HEK293 (cell line): ENCODE results near the gene PIGH.

Experiments
- CTCF ChIA-PET: fragments of 350-600 bp; formaldehyde crosslinking; extraction: SDS; loops from one replicate; lab custom pipeline; 2021; ENCODE audit warnings: antibody characterized with exemption; lab: Yijun Ruan, JAX
- POLR2A ChIA-PET: fragments of 300-600 bp; formaldehyde crosslinking; extraction: SDS; loops from one replicate; lab custom pipeline; 2020; ENCODE audit warnings: antibody characterized with exemption, inconsistent platforms; lab: Yijun Ruan, JAX
- H3K27ac ChIP-seq: fragments of 200-500 bp; sonication (Bioruptor generic); 2 replicates; pipeline ENCODE4 v1.5.1; 2014; ENCODE audit warnings: low read depth, low read length, control low read depth, inconsistent platforms; ENCODE audit errors: extremely low read depth
- H3K36me3 ChIP-seq, 2 experiments: fragments of 200-500 bp in 1 of 2; sonication (Bioruptor generic) in 1 of 2; 1 replicate in 1 of 2; 2 replicates in 1 of 2; pipeline ENCODE4 v1.5.1; 2014 to 2017; ENCODE audit warnings: inconsistent platforms in 2 of 2, low read length in 2 of 2; ENCODE audit not compliant: control insufficient read depth in 2 of 2, insufficient read depth in 1 of 2
- H3K4me1 ChIP-seq: fragments of 200-500 bp; sonication (Bioruptor generic); 2 replicates; pipeline ENCODE4 v1.5.1; 2014; ENCODE audit warnings: mild to moderate bottlenecking, low read length, inconsistent platforms; ENCODE audit not compliant: control insufficient read depth, insufficient read depth
- H3K4me3 ChIP-seq: 2 replicates; pipeline ENCODE4 v1.5.1; 2011; ENCODE audit warnings: low read depth, mild to moderate bottlenecking, control low read depth, low read length, moderate library complexity
- H3K9me3 ChIP-seq: fragments of 200-500 bp; sonication (Bioruptor generic); 2 replicates; pipeline ENCODE4 v1.5.1; 2014; ENCODE audit warnings: low read depth, low read length, inconsistent platforms; ENCODE audit not compliant: control insufficient read depth, insufficient read depth
- GLIS1 ChIP-seq: fragments of 450-650 bp; formaldehyde crosslinking; IDR thresholded peaks from 2 replicates; pipeline ENCODE4 v1.5.1; 2016; ENCODE audit warnings: missing biosample characterization, missing genetic modification characterization
- GLIS2 ChIP-seq: fragments of 450-650 bp; formaldehyde crosslinking; IDR thresholded peaks from 2 replicates; pipeline ENCODE4 v1.5.1; 2016; ENCODE audit warnings: missing biosample characterization, missing genetic modification characterization
- KLF1 ChIP-seq: fragments of 450-650 bp; formaldehyde crosslinking; IDR thresholded peaks from 2 replicates; pipeline ENCODE4 v1.5.1; 2016; ENCODE audit warnings: missing biosample characterization, missing genetic modification characterization
- KLF16 ChIP-seq: fragments of 450-650 bp; formaldehyde crosslinking; IDR thresholded peaks from 2 replicates; pipeline ENCODE4 v1.5.1; 2017; ENCODE audit warnings: missing biosample characterization, missing genetic modification characterization
- PRDM6 ChIP-seq: fragments of 450-650 bp; formaldehyde crosslinking; IDR thresholded peaks from 2 replicates; pipeline ENCODE4 v1.5.1; 2017; ENCODE audit warnings: missing biosample characterization, missing genetic modification characterization
- YY2 ChIP-seq: fragments of 450-650 bp; formaldehyde crosslinking; IDR thresholded peaks from 2 replicates; pipeline ENCODE4 v1.5.1; 2016; ENCODE audit warnings: missing biosample characterization, missing genetic modification characterization
- ZBTB48 ChIP-seq: fragments of 450-650 bp; formaldehyde crosslinking; IDR thresholded peaks from 2 replicates; pipeline ENCODE4 v1.5.1; 2016; ENCODE audit warnings: missing biosample characterization, missing genetic modification characterization
- ZFP41 ChIP-seq: fragments of 450-650 bp; formaldehyde crosslinking; IDR thresholded peaks from 2 replicates; pipeline ENCODE4 v1.5.1; 2016; ENCODE audit warnings: missing biosample characterization, missing genetic modification characterization, borderline replicate concordance
- ZNF175 ChIP-seq: fragments of 450-650 bp; formaldehyde crosslinking; IDR thresholded peaks from 2 replicates; pipeline ENCODE4 v1.5.1; 2016; ENCODE audit warnings: missing biosample characterization, missing genetic modification characterization
- ZNF184 ChIP-seq: fragments of 450-650 bp; IDR thresholded peaks from 2 replicates; pipeline ENCODE4 v1.5.1; 2018; ENCODE audit warnings: missing biosample characterization, mild to moderate bottlenecking, missing genetic modification characterization
- ZNF221 ChIP-seq: fragments of 450-650 bp; formaldehyde crosslinking; IDR thresholded peaks from 2 replicates; pipeline ENCODE4 v1.5.1; 2017; ENCODE audit warnings: missing biosample characterization, missing genetic modification characterization, borderline replicate concordance
- ZNF23 ChIP-seq: fragments of 450-650 bp; formaldehyde crosslinking; IDR thresholded peaks from 2 replicates; pipeline ENCODE4 v1.5.1; 2016; ENCODE audit warnings: missing biosample characterization, missing genetic modification characterization, borderline replicate concordance
- ZNF302 ChIP-seq: fragments of 450-650 bp; formaldehyde crosslinking; IDR thresholded peaks from 2 replicates; pipeline ENCODE4 v1.5.1; 2016; ENCODE audit warnings: missing biosample characterization, missing genetic modification characterization, low read depth
- ZNF341 ChIP-seq: fragments of 450-650 bp; formaldehyde crosslinking; IDR thresholded peaks from 2 replicates; pipeline ENCODE4; 2016; ENCODE audit warnings: low read depth, missing biosample characterization, missing genetic modification characterization
- ZNF48 ChIP-seq: fragments of 450-650 bp; formaldehyde crosslinking; IDR thresholded peaks from 2 replicates; pipeline ENCODE4 v1.5.1; 2016; ENCODE audit warnings: missing biosample characterization, missing genetic modification characterization
- ZNF521 ChIP-seq: fragments of 450-650 bp; formaldehyde crosslinking; IDR thresholded peaks from 2 replicates; pipeline ENCODE4 v1.5.1; 2017; ENCODE audit warnings: missing biosample characterization, mild to moderate bottlenecking, missing genetic modification characterization
- ZNF548 ChIP-seq: fragments of 450-650 bp; formaldehyde crosslinking; IDR thresholded peaks from 2 replicates; pipeline ENCODE4 v1.5.1; 2016; ENCODE audit warnings: missing biosample characterization, missing genetic modification characterization
- ZNF560 ChIP-seq: fragments of 450-650 bp; formaldehyde crosslinking; IDR thresholded peaks from 2 replicates; pipeline ENCODE4 v1.5.1; 2017; ENCODE audit warnings: missing biosample characterization, missing genetic modification characterization, borderline replicate concordance
- ZNF654 ChIP-seq: fragments of 450-650 bp; formaldehyde crosslinking; IDR thresholded peaks from 2 replicates; pipeline ENCODE4 v1.5.1; 2016; ENCODE audit warnings: low read depth, missing biosample characterization, missing genetic modification characterization
- ZNF660 ChIP-seq: fragments of 450-650 bp; IDR thresholded peaks from 2 replicates; pipeline ENCODE4 v1.5.1; 2018; ENCODE audit warnings: missing biosample characterization, mild to moderate bottlenecking, missing genetic modification characterization
- ZNF664 ChIP-seq: fragments of 450-650 bp; formaldehyde crosslinking; IDR thresholded peaks from 2 replicates; pipeline ENCODE4 v1.5.1; 2016; ENCODE audit warnings: missing biosample characterization, missing genetic modification characterization
- ZNF701 ChIP-seq: fragments of 450-650 bp; formaldehyde crosslinking; IDR thresholded peaks from 2 replicates; pipeline ENCODE4 v1.5.1; 2016; ENCODE audit warnings: missing biosample characterization, missing genetic modification characterization
- TF ChIP-seq, protein P1 (sequence below): fragments of 450-650 bp; formaldehyde crosslinking; IDR thresholded peaks from 2 replicates; pipeline ENCODE4 v1.5.1; 2016; ENCODE audit warnings: missing biosample characterization, missing genetic modification characterization
- TF ChIP-seq, protein P2 (sequence below): fragments of 450-650 bp; formaldehyde crosslinking; IDR thresholded peaks from 2 replicates; pipeline ENCODE4 v1.5.1; 2016; ENCODE audit warnings: missing biosample characterization, missing genetic modification characterization

Gene PIGH

DNA sequence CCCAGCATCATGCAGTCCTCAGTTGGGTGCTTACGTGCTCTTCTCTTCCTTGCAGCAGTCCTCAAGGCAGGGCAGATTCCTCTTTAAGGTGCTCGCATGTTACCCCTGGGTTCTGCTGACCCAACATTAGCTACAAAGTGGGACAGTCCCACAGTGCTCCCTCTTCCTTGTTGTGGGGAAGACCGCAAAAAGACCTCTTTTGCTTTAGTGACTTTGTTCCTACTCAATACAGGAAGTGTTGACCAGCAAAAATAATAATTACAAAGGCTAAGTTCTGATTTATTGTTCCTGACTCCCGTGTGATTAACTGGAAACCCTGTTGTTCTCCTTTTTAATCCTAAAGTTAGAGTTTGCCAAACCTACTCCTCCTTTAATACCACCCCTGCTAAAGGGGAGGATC lies 13.7 kb downstream of the PIGH start (continued):
- TF ChIP-seq GLIS2 (tag by site-specific recombination) (no peak), ZNF521 (tag by site-specific recombination) (no peak), ZNF701 (tag by site-specific recombination) (no peak), ZNF660 (tag by site-specific recombination) (no peak)
- TF ChIP-seq, protein P1, sequence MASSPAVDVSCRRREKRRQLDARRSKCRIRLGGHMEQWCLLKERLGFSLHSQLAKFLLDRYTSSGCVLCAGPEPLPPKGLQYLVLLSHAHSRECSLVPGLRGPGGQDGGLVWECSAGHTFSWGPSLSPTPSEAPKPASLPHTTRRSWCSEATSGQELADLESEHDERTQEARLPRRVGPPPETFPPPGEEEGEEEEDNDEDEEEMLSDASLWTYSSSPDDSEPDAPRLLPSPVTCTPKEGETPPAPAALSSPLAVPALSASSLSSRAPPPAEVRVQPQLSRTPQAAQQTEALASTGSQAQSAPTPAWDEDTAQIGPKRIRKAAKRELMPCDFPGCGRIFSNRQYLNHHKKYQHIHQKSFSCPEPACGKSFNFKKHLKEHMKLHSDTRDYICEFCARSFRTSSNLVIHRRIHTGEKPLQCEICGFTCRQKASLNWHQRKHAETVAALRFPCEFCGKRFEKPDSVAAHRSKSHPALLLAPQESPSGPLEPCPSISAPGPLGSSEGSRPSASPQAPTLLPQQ = no peak

- peaks cover 12 to 89% of the 10 kb centered on the region in 2 experiments for H3K36me3 ChIP-seq
- H3K9me3 ChIP-seq = no peaks in the 10 kb centered on the region
- H3K27ac ChIP-seq = no peak overlapping the region
- no peak overlapping the region for H3K4me3 ChIP-seq
- no peaks in the 10 kb centered on the region for H3K4me1 ChIP-seq
- POLR2A ChIA-PET = interaction anchor here (1.4 to 1.5 kb wide), 2 partner anchors 15 to 82 kb away, joined by 4 to 5 read pairs; partner anchors contain the start of gene PIGH
- CTCF ChIA-PET = interaction anchor here (0.7 to 8.8 kb wide), 13 partner anchors 11 to 1224 kb away, joined by 3 to 131 read pairs (median 8); partner anchors contain the start of genes ARG2, PIGH and RDH12
- TF ChIP-seq PRDM6 (tag by site-specific recombination) = no peak
- TF ChIP-seq ZNF221 (tag by site-specific recombination) = no peak
- TF ChIP-seq ZNF175 (tag by site-specific recombination) = no peak
- TF ChIP-seq KLF1 = no peak
- no peak for TF ChIP-seq ZNF654 (tag by site-specific recombination)
- TF ChIP-seq ZNF48 (tag by site-specific recombination) = no peak
- no peak for TF ChIP-seq ZFP41 (tag by site-specific recombination)
- TF ChIP-seq ZNF184 (tag by site-specific recombination) = no peak
- TF ChIP-seq ZNF664 (tag by site-specific recombination) = no peak
- no peak for TF ChIP-seq ZNF302
- TF ChIP-seq ZNF548 (tag by site-specific recombination) = no peak
- TF ChIP-seq YY2 (tag by site-specific recombination) = no peak
- TF ChIP-seq ZNF23 (tag by site-specific recombination) = no peak
- no peak for TF ChIP-seq ZNF560 (tag by site-specific recombination)
- TF ChIP-seq, protein P2, sequence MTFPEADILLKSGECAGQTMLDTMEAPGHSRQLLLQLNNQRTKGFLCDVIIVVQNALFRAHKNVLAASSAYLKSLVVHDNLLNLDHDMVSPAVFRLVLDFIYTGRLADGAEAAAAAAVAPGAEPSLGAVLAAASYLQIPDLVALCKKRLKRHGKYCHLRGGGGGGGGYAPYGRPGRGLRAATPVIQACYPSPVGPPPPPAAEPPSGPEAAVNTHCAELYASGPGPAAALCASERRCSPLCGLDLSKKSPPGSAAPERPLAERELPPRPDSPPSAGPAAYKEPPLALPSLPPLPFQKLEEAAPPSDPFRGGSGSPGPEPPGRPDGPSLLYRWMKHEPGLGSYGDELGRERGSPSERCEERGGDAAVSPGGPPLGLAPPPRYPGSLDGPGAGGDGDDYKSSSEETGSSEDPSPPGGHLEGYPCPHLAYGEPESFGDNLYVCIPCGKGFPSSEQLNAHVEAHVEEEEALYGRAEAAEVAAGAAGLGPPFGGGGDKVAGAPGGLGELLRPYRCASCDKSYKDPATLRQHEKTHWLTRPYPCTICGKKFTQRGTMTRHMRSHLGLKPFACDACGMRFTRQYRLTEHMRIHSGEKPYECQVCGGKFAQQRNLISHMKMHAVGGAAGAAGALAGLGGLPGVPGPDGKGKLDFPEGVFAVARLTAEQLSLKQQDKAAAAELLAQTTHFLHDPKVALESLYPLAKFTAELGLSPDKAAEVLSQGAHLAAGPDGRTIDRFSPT (tag by site-specific recombination) = no peak
- TF ChIP-seq GLIS1 (tag by site-specific recombination) = no peak
- no peak for TF ChIP-seq ZNF341 (tag by site-specific recombination)
- TF ChIP-seq KLF16 (tag by site-specific recombination) = no peak
- TF ChIP-seq ZBTB48 (tag by site-specific recombination) = no peak
Observed at GRCh38 chr14:67584978-67585377, 15.1 kb downstream of the PIGH start.
